HG02852 (cell line): ENCODE measurements around the gene RASD1.

Experiments used
- ATAC-seq: cut with Tn5 transposase; IDR thresholded peaks from one replicate; pipeline ENCODE4 v1.9.1; 2021; ENCODE audit warnings: mild to moderate bottlenecking, moderate library complexity; ENCODE audit not compliant: unreplicated experiment

RASD1 gene

GRCh38 chr17:17511881-17512858 lies 16.0 kb upstream of the RASD1 start:
- no peak for ATAC-seq

- no peak for ATAC-seq
Measured at GRCh38 chr17:17511293-17511741, 15.1 kb upstream of the RASD1 start.

DNA sequence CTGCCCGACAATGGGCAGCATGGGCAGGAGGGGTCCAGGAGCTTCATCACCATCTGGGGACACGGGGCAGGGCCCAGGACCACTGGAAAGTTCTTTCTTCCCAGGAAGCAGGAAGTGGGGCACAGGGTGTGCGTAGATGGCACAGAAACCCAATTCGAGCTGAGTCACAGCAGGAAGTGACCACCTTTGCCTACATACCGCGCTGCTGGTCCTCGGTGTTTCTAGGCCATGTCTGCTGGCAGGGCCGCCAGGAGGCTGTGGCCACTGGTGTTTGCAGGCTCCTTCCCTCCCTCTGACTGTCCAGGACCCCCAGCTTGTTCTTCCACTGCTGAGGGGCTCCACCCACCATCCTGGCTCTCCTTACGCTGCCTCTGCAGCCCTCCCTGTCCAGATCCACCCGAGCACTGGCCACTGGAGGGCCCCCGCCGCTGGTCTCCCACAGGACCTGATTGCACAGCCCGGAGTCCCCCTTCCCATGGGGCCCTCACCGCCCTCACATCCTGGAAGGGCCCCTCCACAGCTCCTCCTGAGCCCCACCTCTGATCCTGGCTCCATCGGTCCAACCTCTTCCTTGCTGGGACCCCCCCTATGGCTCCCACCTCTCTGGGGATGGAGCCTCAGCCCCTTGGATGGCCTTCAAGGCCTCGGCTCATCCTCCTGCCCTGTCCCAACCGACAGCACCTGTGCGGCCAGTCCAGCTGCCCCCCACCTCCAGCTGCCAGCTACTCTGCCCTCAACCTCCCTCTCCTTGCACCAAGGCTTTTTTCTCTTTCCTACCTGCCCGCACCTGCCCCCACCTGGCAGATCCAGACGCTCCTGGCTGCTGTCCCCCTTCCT lies 14.5 kb upstream of the RASD1 start:
- ATAC-seq = no peak

GRCh38 chr17:17509601-17510425 lies 13.6 kb upstream of the RASD1 start:
- no peak for ATAC-seq

GRCh38 chr17:17508646-17509591 lies 12.7 kb upstream of the RASD1 start:
- ATAC-seq = no peak

- ATAC-seq = no peak
Measured at GRCh38 chr17:17508019-17508535, 11.9 kb upstream of the RASD1 start.

GRCh38 chr17:17507465-17508011 lies 11.3 kb upstream of the RASD1 start:
- no peak for ATAC-seq

GRCh38 chr17:17506893-17507464 lies 10.8 kb upstream of the RASD1 start:
- ATAC-seq = no peak

GRCh38 chr17:17506181-17506741 lies 10.1 kb upstream of the RASD1 start:
- no peak for ATAC-seq

DNA sequence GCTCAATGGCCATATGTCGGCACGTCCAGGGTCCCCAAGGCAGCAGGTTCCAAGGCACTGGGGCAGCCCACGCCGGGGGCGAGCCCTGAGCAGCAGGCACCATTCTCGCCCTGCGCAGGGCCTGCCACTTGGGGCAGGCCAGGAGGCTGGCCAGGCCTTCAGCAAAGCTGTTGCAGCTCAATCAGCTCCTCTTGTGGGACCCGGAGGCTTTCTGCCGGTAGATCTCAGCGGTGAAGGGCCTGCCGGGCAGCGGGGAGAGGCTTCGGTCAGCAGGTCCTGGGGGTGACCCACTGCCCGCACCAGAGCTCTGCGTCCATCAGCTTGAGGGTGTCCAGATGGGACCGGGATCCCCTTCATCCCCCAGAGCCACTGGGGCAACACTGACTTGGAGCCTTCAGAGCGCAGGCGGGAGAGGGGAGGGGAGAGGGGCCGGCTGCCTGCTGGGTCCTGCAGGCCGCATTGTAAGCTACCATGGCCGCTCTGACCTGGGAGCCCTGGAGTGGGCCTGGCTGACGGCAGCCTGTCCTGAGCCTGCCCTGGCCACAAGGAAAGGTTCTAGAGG lies 9.5 kb upstream of the RASD1 start:
- ATAC-seq = no peak

DNA sequence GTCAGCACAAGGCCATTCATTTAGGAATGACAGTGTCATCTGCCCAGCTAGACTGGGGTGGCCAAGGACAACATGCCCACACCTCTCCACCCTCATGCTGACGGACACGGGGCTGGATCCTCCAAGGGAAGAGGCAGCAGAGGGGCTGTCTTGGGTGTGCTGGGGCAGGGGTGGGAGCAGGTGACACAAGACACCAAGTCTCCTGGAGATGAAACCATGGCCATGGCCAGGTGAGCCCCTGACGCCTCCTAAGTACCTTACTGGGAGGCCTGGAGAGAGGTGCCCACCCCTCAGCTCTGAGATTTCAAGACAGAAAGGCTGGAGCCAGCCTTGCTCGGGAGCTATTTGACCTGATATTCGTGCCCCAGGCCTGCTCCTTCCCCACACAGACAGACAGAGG lies 9.0 kb upstream of the RASD1 start:
- ATAC-seq = no peak

DNA sequence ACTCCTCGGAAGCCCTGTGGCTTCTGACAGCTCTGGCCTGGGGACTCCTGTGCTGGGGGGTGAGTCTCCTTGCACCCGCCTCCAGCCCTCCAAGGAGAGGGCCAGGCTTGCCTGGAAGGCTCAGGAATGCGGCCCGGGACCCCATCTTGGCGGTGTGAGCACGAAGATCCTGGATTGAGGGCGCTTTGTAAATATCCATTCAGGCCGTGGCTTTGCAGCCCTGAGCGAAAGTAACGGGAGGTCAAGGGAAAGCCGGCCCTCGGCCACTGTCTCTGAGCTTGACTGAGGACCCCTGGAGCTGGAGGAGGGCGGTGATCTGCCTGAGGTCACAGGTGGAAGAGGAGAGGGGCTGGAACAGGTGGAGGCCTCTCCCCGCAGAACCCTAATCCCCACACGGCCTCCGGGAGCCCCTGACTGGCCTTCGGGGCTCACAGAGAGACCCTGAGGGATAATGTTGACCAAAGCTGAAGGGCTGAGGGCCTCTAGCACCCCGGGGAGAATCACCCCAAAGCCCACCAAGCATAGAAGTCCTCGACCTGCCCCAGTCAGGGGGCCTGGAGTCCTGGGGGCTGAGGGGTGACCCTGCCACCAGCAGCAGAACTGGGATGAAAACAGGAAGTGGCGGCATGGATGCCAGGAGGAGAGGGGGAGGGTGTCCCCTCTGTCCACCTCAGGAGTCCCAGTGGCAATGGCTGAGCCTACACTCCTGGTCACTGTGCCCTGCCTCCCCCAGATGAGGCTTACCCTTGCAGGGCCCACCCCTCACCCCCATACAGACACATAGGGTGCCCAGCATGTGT lies 8.3 kb upstream of the RASD1 start:
- no peak for ATAC-seq

- ATAC-seq = no peak
Measured at GRCh38 chr17:17503566-17504130, 7.5 kb upstream of the RASD1 start.

DNA sequence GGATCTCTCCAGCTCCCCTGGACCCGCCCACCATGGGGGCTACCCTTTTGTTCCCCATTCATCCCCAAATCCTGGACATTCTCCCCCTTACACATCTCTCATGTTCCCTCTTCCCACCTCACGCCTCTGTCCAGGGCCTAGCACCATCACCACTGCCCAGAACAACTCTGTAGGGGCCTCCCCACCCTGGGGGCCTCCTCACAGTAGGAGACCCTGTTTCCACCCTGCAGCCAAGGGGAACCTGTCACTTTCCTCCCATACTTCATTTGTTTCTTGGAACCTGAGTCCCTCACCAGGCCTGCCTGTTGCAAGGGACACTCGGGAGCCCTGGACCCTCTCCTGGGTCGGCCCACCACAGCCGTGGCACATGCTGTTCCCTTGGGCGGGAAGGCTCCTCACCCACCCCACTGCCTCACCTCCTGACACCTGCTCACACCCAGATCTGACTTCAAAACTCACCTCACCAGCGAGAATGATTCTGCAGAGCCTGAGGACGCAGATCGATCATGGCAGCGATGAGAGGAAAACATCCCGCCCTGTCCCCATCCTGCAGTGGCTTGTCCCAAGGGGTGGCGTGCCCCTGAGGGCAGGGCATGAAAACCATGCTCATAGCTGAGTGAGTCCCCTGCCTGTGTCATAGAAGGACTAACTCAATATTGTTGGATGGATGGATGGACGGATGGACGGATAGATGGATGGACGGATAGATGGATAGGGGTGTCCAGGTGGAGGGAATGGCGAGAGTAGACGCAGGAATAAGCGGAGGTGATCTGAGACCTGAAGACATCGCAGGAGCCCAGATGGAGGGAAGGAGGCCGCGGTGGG lies 6.8 kb upstream of the RASD1 start:
- no peak for ATAC-seq

GRCh38 chr17:17500999-17501605 lies 4.9 kb upstream of the RASD1 start:
- no peak for ATAC-seq
